ENCODE measurements around the gene DOC2B.
"Not testable (repeated sequence)": the region's sequence is repeated elsewhere in the genome, so short reads cannot be mapped to it uniquely, and the experiment has no call there.

Gene DOC2B

DNA sequence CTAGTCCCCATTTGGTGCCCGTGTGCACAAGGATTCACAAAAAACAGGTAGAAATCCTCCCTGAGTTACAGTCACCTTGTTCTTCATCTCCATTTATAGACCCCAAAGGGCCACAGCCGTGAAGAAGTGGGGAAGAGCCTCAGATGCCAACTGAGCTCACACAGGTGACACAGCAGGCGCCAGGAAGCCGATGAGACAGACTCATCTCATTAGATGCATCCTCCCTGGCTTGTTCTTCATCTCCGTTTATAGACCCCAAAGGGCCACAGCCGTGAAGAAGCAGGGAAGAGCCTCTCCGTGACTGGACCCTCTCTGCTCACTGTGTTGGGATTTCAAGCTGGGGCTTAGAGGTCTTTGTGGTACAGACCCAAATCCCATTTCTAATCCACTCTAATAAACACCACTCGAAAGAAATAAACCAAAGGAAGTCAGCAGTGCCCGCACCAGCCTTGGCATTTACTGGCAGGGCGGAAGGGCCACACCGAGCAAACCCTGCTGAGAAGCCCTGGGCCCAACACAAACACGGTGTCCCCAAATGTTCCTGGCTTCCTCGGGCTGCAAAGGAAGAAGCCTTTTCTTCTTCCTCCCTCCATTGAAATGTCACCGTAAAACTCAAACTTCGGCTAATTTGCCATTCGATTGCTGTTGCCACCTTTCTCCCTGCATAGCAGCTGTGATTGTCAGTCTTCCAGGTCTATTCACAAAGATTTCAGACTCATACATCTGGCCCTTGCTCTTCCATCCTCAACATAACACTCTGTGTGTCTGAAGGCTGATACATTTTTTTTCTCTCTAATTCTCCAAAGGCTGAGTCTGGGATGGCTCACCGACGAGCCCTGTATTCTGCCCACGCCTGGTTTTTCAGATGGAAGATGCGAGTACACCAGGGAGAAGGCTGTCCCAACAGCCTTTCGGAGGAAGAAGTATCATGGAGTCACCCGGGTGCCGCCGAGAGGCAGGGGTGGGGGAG is 44.9 kb upstream of the DOC2B start:
- TF ChIP-seq, protein P1, sequence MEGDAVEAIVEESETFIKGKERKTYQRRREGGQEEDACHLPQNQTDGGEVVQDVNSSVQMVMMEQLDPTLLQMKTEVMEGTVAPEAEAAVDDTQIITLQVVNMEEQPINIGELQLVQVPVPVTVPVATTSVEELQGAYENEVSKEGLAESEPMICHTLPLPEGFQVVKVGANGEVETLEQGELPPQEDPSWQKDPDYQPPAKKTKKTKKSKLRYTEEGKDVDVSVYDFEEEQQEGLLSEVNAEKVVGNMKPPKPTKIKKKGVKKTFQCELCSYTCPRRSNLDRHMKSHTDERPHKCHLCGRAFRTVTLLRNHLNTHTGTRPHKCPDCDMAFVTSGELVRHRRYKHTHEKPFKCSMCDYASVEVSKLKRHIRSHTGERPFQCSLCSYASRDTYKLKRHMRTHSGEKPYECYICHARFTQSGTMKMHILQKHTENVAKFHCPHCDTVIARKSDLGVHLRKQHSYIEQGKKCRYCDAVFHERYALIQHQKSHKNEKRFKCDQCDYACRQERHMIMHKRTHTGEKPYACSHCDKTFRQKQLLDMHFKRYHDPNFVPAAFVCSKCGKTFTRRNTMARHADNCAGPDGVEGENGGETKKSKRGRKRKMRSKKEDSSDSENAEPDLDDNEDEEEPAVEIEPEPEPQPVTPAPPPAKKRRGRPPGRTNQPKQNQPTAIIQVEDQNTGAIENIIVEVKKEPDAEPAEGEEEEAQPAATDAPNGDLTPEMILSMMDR (IDR thresholded peaks at IDR 0.05; ENCODE audit: low read depth, low read length), result no peak
- H3K4me3 ChIP-seq (ENCODE audit: low read depth, low read length), result no peak overlapping the region

DNA sequence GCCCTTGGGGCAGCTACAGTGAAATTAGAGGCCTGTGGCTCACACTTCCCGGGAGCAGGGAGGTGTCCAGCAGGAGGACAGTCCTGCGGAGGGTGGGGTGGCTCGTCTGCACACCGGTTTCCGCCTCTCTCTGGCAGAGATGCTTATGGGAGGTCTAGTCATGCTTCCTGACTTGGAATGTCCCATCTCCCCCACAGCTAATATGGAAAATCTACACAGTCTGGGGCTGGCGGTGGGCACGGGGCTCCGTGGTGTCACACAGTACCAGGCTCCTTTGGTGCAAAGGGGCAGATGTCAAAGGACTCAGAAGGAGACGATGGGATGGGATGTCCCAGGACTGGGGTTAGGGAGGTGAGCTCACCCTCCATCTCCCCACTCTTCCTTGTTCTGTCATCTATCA is 44.1 kb upstream of the DOC2B start:
- TF ChIP-seq, protein P1 (IDR thresholded peaks at IDR 0.05; ENCODE audit: low read depth, low read length), result no peak
- no peak overlapping the region for H3K4me3 ChIP-seq (ENCODE audit: low read depth, low read length)

- not testable (repeated sequence) for H3K4me3 ChIP-seq (ENCODE audit: low read depth, low read length)
These were observed 43.1 kb upstream of the DOC2B start for GRCh38 chr17:224576-224975.

DNA sequence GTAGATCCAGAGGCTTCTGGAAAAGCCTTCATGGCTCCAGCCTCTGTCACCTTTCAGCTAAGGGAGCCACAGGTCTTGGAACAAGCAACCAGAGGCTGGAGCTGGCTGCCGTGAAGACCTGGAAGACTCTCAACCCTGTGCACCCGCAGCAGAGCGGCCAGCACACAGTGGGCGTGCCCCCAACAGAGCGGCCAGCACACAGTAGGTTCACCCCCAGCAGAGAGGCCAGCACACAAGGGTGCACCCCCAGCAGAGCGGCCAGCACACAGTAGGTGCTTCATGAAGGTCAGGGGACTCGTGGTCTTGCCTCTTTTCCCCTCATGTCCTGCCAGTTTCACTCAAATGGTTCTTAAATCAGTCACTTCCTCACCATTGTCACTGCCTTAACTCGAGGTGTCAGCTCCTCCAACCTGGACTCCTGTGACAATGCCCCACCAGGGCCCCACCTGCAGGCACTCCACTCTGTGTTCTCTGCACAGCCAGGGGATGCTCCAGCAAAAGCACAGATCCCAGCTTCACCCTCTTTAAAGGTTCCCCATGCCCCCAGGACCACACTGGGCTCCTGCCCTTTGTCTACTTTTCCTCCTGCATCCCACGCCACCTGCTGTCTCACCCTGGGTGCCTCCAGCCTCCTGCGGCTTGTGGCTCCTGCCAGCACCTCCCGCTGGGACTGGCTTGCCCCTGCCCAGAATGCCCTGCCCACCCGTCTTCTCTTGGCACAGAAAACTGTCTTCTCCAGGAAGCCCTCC is 42.4 kb upstream of the DOC2B start:
- TF ChIP-seq, protein P1 (IDR thresholded peaks at IDR 0.05; ENCODE audit: low read depth, low read length), result no peak
- H3K4me3 ChIP-seq (ENCODE audit: low read depth, low read length), result no peak overlapping the region

GRCh38 chr17:222172-222571 is 40.7 kb upstream of the DOC2B start:
- TF ChIP-seq, protein P1 (IDR thresholded peaks at IDR 0.05; ENCODE audit: low read depth, low read length), result no peak

GRCh38 chr17:219696-220095 is 38.2 kb upstream of the DOC2B start:
- TF ChIP-seq, protein P1 (IDR thresholded peaks at IDR 0.05; ENCODE audit: low read depth, low read length), result no peak
- H3K4me3 ChIP-seq (ENCODE audit: low read depth, low read length), result no peak overlapping the region

More at GRCh38 chr17:222172-222571, 40.7 kb upstream of the DOC2B start:
- no peak overlapping the region for H3K4me3 ChIP-seq (ENCODE audit: low read depth, low read length)

GRCh38 chr17:218432-219110 is 37.1 kb upstream of the DOC2B start:
- TF ChIP-seq, protein P1 (IDR thresholded peaks at IDR 0.05; ENCODE audit: low read depth, low read length), result no peak
- no peak overlapping the region for H3K4me3 ChIP-seq (ENCODE audit: low read depth, low read length)

Measured in WI38 (cell line).